Raji (cell line): ENCODE measurements around the gene GPD1.

ENCODE experiments used
- POLR2A ChIP-seq: IDR thresholded peaks from 2 replicates; pipeline ENCODE4 v1.6.1; 2011; ENCODE audit warnings: low read depth, low read length, control low read depth; ENCODE audit not compliant: insufficient read depth

GPD1 gene

GRCh38 chr12:50104417-50105366 is 884 bp downstream of the GPD1 start:
- no peak for TF ChIP-seq POLR2A

- no peak for TF ChIP-seq POLR2A
Observed at GRCh38 chr12:50105913-50106450, 2.2 kb downstream of the GPD1 start.

GRCh38 chr12:50106907-50107306 is 3.1 kb downstream of the GPD1 start:
- TF ChIP-seq POLR2A: no peak

GRCh38 chr12:50107416-50108268 is 3.8 kb downstream of the GPD1 start:
- TF ChIP-seq POLR2A: no peak

GRCh38 chr12:50109319-50109718 is 5.5 kb downstream of the GPD1 start:
- TF ChIP-seq POLR2A: no peak

GRCh38 chr12:50110127-50110761 is 6.4 kb downstream of the GPD1 start:
- no peak for TF ChIP-seq POLR2A

GRCh38 chr12:50110762-50111351 is 7.0 kb downstream of the GPD1 start:
- TF ChIP-seq POLR2A: peak; percentile 14; the same call in 1 of the 2 replicates

GRCh38 chr12:50111395-50111692 is 7.5 kb downstream of the GPD1 start:
- no peak for TF ChIP-seq POLR2A

GRCh38 chr12:50111693-50112455 is 8.1 kb downstream of the GPD1 start, which contains the start of gene COX14:
Gene COX14 (plus strand): TSS chr12:50112236. CDS start chr12:50120044, 7,808 bp downstream.
- TF ChIP-seq POLR2A: peak; percentile 97

- no peak for TF ChIP-seq POLR2A
Observed at GRCh38 chr12:50112456-50113218, 8.8 kb downstream of the GPD1 start.

GRCh38 chr12:50117057-50117622 is 13.3 kb downstream of the GPD1 start:
- TF ChIP-seq POLR2A: no peak

- TF ChIP-seq POLR2A: no peak
Observed at GRCh38 chr12:50119387-50119786, 15.6 kb downstream of the GPD1 start.

GRCh38 chr12:50120521-50120920 is 16.7 kb downstream of the GPD1 start:
- TF ChIP-seq POLR2A: no peak
